Hematopoietic multipotent progenitor cell treated with erythropoietin and hydrocortisone succinate and interleukin-3 and kit ligand, for 17 days (in vitro differentiated cells): ENCODE measurements around the gene LHFPL5.

ENCODE experiments used
- DNase-seq: peaks from one replicate; pipeline ENCODE4 v3.0.0-alpha.2; 2015; ENCODE audit warnings: low spot score

Gene LHFPL5

GRCh38 chr6:35794536-35795452, 10.4 kb upstream of the LHFPL5 start:
- DNase-seq: no peak

- no peak for DNase-seq
Measured at GRCh38 chr6:35795453-35796071, 9.6 kb upstream of the LHFPL5 start.

- DNase-seq: no peak
Measured at GRCh38 chr6:35796236-35796635, 8.9 kb upstream of the LHFPL5 start.

- DNase-seq: no peak
Measured at GRCh38 chr6:35797837-35798526, 7.2 kb upstream of the LHFPL5 start.

- DNase-seq: no peak
Measured at GRCh38 chr6:35798706-35799105, 6.4 kb upstream of the LHFPL5 start.

GRCh38 chr6:35801148-35801547, 4.0 kb upstream of the LHFPL5 start:
- no peak for DNase-seq

- DNase-seq: no peak
Measured at GRCh38 chr6:35808688-35809087, 3.5 kb downstream of the LHFPL5 start.

GRCh38 chr6:35809809-35810208, 4.7 kb downstream of the LHFPL5 start:
- DNase-seq: no peak

GRCh38 chr6:35810971-35811698, 6.0 kb downstream of the LHFPL5 start:
- no peak for DNase-seq

GRCh38 chr6:35811699-35811995, 6.5 kb downstream of the LHFPL5 start:
- DNase-seq: no peak

GRCh38 chr6:35817515-35817914, 12.4 kb downstream of the LHFPL5 start:
- DNase-seq: no peak

- no peak for DNase-seq
Measured at GRCh38 chr6:35823601-35824000, 18.4 kb downstream of the LHFPL5 start.

GRCh38 chr6:35824552-35825192, 19.5 kb downstream of the LHFPL5 start:
- DNase-seq: no peak

GRCh38 chr6:35829306-35829705, 24.2 kb downstream of the LHFPL5 start:
- no peak for DNase-seq

GRCh38 chr6:35831257-35832007, 26.3 kb downstream of the LHFPL5 start:
- DNase-seq: no peak

GRCh38 chr6:35833536-35833935, 28.4 kb downstream of the LHFPL5 start:
- no peak for DNase-seq

GRCh38 chr6:35839019-35839418, 33.9 kb downstream of the LHFPL5 start:
- DNase-seq: no peak

GRCh38 chr6:35842381-35842780, 37.2 kb downstream of the LHFPL5 start:
- DNase-seq: no peak

- no peak for DNase-seq
Measured at GRCh38 chr6:35844290-35844689, 39.1 kb downstream of the LHFPL5 start.

- no peak for DNase-seq
Measured at GRCh38 chr6:35850208-35850607, 45.1 kb downstream of the LHFPL5 start.

GRCh38 chr6:35852994-35853393, 47.8 kb downstream of the LHFPL5 start:
- no peak for DNase-seq
